HG03103 (cell line): Measurements from ENCODE around the gene CC2D2A.

Experiments
- ATAC-seq: cut with Tn5 transposase; IDR thresholded peaks from one replicate; pipeline ENCODE4 v1.9.1; 2021; ENCODE audit warnings: low read depth; ENCODE audit not compliant: unreplicated experiment

The CC2D2A gene

DNA sequence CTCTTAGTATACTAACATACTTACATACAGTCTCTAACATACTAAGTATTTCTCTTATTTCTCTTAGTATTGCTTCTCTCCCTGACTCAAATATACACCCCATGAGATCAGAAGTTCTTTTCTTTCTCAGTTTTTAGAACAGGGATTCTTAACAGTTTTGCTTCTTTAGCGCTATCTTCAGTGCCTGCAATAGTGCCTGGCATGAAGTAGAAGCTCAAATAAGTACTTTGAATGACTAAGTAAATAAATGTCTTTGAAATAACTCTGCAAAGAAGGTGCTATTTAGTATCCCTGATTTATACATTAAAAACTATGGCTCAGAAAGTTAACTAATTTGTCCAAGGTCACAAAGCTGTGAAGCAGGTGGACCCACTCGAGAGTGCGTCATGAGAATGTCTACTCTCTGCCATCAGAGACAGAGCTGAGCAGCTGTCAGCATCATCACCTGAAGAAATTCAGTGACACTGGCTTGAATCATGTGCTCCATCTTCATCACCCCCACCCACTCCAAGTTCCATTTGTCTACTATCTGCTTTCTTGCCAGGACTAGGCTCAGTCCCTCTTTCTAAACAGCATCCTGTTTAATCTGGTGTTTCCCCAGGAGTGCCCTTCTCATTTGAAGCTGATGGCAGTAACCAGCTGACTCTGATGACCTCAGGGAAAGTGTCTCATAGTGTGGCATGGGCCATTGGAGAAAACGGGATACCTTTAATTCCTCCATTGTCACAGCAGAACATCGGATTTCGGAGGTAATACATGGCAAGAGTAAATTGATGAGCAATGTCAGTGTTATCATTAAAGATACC lies 83.1 kb downstream of the CC2D2A start:
- ATAC-seq: no peak

DNA sequence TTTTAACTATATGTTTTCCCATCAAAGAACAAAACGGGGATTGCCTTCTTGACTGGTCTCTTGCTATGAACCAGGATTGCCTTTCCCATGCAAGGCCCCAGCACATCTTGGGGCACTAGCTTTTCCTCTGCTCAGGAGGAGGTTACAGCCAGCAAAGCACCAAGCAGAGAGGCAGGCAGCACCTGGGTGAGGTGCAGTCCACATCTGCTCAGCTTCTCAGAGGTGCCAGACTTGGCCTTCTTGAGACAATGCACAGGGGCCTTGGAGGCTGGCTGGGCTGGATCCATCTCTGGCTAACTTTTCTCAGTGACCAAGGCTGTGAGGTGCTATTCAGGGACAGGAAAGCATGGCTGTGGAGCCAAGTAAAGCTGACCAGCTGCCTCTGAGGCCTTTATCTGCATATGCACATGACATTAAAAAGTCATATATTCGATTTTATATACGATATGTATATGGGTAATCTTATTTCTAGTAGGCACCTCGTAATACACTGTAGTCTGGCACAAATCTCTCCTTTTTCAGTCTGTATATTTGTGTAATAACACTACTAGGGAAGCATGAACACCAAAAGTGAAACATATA lies 86.9 kb downstream of the CC2D2A start:
- no peak for ATAC-seq

DNA sequence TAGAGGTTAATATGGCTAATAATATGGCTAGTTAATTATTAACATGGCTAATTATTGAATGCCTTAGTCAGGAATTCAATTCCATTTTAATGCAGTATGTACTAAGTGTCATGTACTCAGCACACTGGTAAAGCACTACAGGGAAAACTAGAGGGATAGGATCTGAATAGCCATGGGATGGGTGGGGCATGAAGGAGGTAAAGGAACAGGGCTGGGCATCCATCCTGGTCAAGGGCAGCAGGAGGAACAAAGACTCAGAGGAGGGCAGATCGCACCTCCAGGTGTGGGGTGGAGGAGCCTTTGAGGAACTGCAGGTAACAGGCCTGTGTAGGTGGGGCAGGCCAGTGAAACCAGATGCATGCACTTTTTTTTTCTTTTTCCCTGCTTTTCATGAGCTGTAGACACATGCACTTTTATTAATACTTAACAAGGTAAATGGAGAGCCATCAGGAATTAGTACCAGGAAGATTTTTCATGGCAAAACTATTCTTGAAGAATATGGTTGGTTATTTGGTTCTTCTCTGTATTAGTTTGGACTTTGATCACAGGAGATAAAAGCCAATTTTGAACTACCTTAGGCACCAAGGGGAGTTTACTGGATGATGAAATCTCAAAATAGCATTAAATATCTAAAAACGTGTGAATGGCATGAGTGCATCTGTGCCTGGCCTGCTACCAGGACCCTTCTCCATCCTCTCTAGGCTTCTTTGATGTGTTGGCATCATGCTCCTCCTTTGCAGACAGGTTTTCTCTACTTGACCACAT lies 88.3 kb downstream of the CC2D2A start:
- no peak for ATAC-seq

DNA sequence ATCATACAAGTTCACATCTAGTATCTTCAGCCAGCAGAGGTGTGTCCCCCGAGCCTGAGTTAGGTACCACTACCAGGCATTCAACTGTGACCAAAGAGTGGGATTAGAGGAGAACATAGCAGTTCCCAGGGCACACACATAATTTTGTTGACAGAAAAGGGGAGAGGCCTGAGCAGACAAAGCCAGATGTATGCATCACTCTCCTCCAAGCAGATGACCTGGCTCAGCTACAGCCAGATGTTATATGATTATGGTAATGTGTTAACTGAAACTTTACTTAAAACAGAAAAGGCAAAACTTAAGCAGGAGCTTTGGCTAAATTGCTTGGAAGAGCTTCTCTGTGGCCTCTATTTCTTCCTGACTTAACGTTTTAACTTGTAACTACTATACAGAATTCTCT lies 88.9 kb downstream of the CC2D2A start:
- no peak for ATAC-seq

DNA sequence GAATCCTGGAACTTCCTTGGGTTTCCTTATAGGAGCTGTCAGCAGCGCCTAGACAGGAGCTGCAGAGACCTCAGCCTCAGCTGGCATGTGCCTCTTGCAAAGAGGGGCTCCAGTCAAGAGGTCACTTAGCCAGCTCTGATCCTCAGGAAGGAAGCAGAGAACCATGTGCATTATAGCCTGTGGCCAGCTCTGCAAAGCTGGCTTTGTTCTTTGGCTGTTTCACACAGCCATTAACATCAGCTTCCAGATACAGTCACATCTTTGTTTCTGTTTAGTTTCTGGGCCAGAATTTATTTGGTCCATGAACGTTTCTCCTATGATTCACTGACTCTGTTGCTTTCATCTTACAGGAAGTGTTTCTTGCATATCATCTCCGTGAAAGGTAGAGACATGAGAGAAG lies 92.4 kb downstream of the CC2D2A start:
- no peak for ATAC-seq

DNA sequence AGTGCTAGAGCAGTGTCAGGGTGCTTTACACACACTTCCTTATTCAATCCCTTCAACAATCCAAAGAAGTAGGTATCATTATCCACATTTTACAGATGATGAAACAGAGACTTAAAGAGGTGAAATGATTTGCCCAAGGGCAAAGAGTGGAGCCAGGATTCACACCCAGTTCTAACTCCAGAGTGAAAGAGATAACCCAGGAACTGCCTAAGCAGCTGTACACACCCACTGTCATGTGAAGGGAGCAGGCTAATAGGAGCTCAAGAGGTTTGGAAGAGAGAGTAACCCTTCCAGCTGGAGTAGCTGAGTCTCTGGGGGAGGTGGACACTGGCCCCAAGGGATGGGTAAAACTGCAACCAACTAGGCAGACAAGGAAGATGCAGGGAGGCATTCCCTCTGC lies 92.9 kb downstream of the CC2D2A start:
- no peak for ATAC-seq

DNA sequence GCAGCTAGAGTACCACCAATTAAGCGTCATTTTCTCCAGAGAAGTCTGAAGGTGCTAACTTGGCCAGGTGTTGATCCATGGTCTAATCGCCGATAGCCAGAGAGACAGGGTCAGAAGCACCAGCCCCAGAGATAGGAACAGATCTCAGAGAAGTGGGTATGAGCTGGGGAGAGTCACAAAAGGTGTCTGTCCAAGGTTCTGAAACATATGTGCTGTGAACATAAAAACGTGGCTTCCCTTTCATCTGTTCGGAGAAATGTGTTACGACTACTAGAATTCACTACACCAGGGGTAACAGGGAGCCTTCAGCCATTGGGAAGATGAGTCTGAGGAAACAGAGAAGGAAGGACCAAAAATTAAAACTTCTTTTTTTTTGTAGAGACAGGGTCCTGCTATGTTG lies 94.2 kb downstream of the CC2D2A start:
- ATAC-seq: no peak

DNA sequence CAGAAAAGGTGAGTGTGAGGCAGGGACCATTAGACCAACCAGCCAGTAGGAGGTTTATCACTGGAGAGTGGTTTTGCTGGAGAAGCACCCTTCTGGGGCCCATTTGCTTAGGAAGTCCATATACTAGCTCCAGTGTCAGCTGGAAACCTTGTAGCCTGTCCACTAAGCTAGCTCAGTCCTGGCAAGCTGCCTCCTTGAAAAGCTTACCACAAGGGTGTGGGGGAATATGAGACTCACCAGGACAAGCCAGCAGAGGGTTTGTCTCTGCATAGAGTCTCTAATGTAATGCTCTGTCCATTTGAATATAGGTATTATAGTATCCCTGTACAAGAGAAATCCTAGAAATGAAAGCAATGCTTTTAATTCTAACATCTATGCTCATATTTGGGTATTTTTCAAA lies 99.1 kb downstream of the CC2D2A start:
- ATAC-seq: no peak

DNA sequence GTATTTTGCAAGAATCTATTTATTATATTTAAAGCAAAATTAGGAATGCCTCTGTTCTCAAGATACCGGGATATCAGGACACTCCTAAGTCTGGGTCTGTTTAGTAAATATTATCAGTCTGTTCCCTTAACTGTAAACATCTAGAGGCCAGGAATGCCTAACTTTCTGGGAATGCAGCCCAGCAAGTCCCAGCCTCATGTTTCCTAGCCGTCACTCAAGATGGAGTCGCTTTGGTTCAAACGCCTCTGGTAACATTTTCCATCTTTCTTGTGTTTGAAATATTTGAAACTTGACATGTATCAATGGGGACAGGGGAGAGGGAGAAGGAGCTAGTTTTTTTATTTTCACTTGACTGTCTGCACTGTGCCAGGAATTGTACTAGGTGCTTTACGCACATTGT lies 100.1 kb downstream of the CC2D2A start:
- no peak for ATAC-seq

DNA sequence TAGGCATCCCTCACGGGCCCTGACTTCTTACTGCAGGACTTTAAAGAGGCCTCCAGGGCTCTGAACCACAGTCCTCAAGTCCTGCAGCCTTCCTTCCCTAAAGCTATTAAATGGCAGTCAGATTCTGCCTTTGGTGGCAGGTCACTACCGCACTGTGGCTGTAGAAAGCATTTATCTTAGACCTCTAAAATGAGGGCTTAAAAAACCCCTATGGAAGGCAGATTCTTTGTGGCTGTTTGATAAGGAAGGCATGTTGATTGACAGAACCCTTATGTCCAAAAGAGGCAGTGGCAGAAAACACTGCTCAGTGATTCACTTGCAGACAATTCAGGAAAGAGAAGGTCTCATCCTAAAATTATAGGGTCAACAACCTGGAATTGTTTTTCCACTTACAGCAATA lies 106.3 kb downstream of the CC2D2A start:
- ATAC-seq: no peak

DNA sequence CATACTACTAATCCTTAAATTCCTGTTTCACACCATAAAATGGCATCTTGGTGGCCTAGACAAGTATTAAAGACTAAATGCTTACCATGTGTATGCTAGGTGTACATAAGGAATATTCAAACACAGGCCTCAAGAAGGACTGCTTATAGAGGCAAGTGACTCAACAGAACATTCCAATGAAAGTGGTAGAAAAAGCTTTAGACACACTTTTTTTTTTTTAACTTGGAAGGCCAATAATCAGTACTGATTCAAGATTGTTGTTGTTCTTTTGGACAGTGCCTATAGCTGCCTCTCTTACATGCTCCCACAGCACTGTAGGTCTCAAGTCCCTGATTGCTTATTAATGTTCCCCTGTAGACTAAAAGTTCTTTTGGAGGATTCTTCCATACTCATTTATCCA lies 107.8 kb downstream of the CC2D2A start:
- no peak for ATAC-seq

DNA sequence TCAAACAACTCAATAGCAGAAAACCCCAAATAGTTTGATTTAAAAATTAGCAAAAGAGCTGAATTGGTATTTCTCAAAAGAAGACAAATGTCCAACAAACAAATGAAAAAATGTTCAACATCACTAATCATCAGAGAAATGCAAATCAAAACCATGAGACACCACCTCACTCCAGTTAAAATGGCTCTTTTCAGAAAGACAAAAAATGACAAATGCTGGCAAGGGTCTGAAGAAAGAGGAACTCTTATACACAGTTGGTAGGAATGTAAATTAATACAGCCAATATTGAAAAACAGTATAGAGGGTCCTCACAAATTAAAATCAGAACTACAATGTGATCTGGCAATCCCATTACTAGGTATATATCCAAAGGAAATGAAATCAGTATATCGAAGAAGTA lies 115.1 kb downstream of the CC2D2A start:
- ATAC-seq: no peak

DNA sequence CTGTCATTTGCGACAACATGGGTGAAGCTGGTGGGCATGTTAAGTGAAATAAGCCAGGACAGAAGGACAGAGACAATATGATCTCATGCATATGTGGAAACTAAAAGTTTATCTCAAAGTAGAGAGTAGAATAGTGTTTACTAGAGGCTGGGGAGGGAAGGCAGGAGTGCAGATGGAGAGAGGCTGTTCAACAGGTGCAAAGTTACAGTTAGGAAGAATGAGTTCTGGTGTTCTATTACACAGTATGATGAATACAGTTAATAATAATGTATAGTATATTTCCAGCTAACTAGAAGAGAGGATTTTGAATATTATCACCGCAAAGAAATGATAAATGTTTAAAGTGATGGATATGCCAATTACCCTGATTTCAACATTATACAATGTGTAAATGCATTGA lies 115.6 kb downstream of the CC2D2A start:
- ATAC-seq: no peak

DNA sequence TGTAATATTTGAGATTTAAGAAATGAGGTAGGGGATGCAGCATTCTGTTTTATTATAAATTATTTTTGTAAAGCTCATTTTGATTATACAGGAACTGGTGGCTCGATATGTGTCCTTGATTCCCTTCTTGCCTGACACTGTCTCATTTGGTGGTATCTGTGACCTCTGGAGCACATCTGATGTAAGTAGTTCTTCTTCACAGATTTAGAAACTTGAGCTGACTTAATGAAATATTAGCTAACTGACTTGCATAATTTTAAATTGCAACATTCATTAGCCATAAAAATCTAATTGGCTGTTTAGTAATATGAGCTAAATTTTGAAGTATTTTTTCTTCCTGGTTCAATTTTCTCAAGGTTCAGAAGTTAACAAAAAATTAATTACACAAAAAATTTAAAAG lies 116.4 kb downstream of the CC2D2A start:
- ATAC-seq: no peak

DNA sequence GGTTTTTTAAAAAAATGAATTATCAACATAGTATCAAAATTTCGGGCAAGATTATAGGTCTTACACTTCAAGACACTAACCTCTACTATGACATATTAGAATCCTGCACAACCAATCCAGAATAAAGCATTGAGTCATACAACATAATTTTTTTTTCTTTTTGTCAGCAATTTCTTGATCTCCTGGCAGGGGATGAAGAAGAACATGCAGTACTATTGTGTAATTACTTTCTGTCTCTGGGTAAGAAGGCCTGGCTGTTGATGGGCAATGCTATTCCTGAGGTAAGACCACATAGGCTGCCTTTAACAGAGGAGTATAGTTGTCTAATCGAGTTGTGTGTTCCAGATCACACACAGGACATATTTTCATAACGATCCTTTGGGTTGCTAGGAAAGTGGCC lies 118.0 kb downstream of the CC2D2A start:
- ATAC-seq: no peak

DNA sequence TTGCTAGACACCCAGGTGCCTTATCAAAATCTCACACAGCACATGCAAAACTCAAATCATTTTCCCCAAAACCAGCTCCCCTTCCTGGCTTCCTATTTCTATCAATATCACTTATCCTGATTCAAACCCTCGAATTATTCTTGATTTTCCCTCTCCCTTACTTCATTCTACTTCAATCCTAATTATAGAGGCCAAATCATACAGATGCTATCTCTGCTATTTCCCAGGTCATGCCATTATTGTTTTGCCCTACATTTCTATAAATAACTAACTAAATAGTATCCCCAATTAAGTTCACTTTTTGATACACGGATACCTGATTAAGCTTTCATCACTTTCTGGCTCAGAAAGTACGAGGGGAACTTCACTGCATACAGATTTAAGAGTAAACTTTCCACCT lies 123.1 kb downstream of the CC2D2A start:
- no peak for ATAC-seq

DNA sequence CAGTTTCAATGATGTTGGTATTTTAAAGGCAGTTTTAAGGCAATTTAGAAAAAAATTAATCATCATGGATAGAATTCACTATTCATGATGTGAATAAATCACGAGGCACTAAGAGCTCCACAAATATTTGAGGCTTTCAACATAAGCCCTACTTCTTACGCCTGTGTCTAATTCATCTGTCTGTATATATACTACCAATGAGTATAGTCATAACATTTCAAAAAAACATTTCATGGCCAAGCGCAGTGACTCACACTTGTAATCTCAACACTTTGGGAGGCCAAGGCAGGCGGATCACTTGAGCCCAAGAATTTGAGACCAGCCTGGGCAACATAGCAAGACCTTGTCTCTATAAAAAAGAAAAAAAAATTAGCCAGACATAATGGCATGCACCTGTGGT lies 129.0 kb downstream of the CC2D2A start:
- no peak for ATAC-seq

DNA sequence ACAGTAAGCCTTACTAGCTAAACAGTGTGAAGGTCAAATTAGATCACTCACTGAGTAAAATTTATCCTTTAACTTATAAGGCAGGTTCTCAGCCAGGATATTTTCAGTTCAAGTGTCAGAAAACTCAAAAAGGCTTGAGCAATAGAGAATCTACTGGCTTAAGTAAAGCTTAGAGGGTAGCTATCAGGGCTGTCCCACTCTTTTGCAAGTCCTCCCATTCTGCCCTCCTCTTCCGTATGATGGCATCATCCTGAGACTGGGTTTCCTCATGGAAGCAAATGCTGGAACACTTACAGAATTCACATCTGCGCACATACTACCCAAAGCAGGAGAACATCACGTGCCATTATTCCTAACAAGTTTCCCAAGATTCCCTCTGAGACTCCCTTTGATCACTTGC lies 130.5 kb downstream of the CC2D2A start:
- no peak for ATAC-seq

DNA sequence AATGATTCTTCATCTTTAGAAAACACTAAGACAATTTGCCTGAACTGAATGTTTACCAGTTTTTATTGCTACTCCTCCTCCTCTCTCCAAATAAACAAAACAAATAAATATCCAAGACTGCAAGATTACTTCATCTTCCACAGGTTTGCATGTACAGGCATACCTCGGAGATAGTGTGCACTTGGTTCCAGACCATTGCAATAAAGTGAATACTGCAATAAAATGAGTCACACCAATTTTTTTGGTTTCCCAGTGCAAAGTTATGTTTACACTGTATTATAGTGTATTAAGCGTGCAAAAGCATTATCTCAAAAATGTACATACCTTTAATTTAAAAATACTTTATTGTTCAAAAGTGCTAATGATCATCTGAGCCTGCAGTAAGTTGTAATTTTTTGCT lies 132.2 kb downstream of the CC2D2A start:
- ATAC-seq: no peak

DNA sequence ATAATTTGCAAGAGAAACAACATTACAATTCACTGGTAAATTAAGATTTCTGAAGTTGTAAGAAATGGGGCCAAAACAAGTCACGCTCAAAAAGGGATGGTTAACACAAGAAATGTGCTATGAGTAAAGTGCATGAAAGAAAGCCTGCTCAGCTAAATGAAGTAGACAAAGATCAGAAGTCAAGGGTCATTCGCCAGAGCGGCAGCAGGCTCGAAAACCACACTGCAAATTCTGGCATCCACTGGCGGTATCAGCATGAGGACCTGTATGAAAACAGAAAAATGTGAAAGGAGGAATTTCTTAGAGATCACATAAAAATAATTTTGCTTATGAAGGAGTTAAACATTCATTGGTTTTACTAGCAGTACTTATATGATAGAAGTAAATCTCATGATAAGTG lies 135.9 kb downstream of the CC2D2A start:
- no peak for ATAC-seq

DNA sequence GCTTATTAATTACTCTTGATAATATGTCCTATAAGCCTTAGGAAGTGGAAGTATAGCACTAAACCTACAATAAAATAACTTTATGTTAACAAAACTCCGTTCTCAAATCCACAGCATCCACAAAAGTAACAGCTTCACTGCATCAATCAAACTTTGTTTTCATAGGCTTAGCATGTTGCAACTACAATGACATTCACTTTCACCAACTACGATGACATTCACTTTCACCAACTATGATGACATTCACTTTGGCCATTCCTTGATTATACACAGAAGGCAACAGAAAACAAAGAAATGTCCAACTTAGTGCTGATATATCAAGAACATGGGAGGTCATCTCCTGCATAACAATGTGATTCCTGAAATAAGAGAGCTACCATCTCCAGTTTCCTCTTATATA lies 141.2 kb downstream of the CC2D2A start:
- no peak for ATAC-seq

DNA sequence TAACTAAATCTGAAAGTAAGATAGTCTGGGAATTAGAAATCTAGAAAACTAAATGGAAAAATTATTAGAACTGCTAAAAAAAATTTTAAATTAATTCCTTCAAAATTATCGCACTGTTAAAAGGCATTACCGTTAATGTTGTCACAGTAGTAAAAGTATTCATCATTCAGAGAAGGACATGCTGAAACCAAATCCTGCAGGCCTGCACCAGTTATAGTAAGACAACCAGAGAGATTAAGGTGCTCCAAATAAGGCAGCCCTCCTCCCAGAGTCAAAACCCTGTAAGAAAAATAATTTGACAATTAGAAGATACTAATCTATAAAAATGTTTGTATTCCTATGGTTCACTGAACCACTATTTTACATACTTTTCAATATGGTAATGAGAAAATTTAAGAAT lies 142.5 kb downstream of the CC2D2A start:
- ATAC-seq: no peak
